Cerebellar cortex (tissue), 1 donor: Measurements from ENCODE around the gene ZNF619.

Experiments
- DNase-seq: peaks from one replicate; pipeline ENCODE4 v3.0.0-alpha.2; 2015; ENCODE audit warnings: low spot score

ZNF619 gene

DNA sequence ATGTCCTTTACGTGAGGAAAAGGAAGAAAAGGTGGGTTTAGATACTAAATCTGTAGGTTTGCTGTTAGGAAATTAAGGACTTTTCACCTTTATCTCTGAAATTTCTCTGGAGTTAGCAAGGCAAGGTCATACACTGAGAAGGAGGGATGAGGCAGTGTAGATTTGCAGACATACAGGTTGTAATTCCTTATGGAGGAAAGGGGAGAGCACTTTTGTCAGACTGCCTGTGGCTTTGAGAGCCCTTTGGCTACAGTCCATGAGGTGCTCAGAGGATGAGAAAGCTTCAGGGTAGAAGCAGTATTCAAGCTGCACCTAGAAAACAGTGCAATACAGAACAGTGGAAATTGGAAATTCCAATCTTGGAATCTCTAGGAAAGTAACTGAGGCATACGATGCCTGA is 11.5 kb upstream of the ZNF619 start:
- DNase-seq: peak; percentile 48

DNA sequence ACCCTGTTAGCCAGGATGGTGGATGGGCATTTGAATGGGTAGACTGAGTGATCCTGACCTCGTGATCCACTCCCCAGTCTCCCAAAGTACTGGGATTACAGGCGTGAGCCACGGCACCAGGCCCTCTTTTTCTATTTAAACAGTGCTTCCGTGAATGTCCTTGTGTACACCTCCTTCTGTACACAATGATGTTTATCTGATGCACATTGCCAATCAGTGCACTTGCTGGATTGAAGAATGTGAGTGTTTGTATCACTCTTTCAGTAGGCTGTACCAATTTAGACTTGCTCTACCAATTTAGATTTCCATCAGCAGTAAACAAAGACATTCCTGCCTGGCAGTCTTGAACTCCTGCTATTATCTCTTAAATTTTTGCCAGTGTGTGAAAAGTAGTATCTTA is 8.9 kb upstream of the ZNF619 start:
- no peak for DNase-seq

DNA sequence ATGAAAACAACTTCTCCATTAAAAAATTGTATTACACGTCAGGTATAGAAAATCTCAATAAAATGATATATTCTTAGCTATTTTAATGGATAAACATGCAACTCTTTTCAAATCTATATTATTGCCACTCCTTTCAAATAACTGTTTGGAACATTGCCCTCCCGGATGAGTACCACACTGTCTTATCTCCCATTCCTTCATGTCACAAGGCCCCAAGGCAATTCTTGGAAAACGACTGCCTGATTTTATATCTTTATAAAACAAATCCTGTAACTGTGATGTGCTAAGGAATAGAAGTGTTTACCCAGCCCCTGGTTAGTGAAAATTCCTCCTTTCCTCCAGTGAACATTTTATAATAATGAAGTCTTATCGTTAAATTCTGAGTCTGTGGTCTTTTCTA is 6.2 kb upstream of the ZNF619 start:
- DNase-seq: no peak

DNA sequence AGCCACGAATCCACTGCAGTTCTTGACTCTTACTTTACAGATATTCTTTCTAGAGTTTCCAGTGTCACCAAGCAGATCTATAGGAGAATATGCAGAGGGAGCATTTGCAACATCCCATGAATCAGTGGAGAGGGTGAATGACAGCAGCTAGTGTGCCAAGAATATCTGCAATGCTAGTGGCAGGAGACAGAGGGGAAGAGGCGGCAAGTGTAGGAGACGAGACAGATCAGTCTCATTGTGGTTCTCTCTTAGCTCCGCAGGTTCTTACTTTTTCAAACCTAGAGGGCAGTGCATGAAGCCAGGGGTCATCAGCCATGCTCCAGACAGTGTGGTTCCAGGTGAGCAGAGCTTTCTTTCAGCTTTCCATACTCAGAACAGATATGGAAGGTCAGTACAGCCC is 744 bp downstream of the ZNF619 start:
- DNase-seq: peak; percentile 24

DNA sequence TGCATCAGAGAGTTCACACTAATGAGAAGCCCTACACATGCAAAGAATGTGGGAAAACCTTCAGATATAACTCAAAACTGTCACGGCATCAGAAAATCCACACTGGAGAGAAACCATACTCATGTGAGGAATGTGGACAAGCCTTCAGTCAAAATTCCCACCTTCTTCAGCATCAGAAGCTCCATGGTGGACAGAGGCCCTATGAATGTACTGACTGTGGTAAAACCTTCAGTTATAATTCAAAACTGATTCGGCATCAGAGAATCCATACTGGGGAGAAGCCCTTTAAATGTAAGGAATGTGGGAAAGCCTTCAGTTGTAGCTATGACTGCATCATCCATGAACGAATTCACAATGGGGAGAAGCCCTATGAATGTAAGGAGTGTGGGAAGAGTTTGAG is 10.2 kb downstream of the ZNF619 start:
- no peak for DNase-seq

DNA sequence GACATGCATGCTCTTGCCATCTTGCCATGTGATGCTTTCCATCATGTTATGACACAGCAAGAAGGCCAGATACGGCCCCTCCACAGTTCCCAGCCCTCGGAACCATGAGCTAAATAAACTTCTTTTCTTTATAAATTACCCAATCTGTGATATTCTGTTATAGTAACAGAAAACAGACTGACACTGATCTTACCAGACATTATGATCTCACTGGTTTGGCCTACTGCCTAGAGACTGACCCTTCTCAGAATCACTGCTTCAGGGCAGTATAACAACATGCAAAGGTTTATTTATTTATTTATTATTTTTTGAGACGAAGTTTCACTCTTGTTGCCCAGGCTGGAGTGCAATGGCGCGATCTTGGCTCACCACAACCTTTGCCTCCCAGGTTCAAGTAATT is 14.0 kb downstream of the ZNF619 start:
- DNase-seq: no peak

DNA sequence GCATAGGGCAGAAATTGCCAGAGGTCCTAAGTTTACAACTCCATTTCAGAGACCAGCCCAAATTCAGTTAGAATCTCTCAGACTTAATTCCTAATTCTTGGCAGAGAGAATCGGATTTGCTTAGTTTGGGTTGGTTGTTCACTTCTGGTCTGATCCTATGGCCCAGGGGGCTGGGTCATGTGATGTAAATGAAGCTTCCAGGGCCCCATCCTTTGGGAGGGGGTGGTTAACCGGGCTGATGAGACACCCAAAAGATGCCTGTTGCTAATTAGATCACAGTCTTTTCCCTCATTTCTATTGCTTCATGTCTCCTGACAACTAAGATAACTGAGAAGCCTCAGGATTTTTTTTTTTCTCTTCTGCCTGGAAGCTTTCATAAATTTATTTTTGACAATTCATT is 17.8 kb downstream of the ZNF619 start:
- no peak for DNase-seq

DNA sequence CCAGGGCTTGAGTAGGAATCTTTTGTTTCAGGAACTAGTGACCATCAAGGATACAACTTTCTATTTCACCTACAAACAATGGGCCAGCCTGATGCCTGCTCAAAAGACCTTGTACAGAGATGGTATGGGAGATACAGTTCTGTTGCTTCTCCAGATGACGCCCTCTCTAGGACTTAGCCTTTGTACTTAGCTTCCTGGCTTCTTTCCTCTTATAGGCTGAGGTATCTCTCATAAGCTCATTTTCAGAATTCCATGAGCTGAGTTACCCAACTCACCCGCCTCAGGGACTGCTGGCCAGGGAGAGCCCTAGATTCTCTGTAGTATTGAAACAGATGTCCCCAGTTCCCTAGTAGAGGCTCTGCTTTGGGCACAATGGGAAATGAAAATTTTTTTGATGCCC is 20.4 kb downstream of the ZNF619 start:
- no peak for DNase-seq

DNA sequence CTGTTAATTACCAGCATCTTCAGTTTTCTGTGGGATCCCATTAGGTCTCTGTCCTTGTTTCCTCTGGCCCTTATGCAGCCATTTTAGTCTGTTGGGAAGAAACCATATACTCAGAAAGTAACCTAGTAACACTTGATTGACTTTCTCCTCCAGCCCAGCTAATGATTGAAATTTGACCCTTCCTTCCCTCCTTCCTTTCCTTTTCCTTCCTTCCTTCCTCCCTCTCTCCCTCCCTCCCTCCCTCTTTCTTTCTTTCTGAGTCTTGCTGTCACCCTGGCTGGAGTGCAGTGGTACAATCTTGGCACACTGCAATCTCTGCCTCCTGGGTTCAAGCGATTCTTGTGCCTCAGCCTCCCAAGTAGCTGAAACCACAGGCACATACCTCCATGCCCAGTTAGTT is 23.0 kb downstream of the ZNF619 start:
- DNase-seq: no peak

DNA sequence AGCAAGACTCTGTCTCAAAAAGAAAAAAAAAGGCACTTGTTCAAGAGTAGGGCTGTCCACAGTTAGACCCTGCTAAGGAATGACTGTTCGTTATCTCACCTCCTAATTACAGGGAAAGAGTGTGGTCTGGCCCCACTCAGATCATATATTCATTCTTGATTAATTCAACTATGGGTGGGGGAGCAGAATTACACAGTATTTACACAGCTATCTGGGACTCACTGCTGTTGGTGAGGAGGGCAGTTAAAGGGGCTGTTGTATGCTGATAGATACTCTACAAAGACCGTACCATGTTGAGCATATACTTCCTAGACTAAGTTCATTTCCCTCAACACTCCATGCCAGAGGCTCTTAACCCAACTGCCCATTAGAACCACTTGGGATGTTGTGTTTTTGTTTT is 25.1 kb downstream of the ZNF619 start:
- DNase-seq: no peak

DNA sequence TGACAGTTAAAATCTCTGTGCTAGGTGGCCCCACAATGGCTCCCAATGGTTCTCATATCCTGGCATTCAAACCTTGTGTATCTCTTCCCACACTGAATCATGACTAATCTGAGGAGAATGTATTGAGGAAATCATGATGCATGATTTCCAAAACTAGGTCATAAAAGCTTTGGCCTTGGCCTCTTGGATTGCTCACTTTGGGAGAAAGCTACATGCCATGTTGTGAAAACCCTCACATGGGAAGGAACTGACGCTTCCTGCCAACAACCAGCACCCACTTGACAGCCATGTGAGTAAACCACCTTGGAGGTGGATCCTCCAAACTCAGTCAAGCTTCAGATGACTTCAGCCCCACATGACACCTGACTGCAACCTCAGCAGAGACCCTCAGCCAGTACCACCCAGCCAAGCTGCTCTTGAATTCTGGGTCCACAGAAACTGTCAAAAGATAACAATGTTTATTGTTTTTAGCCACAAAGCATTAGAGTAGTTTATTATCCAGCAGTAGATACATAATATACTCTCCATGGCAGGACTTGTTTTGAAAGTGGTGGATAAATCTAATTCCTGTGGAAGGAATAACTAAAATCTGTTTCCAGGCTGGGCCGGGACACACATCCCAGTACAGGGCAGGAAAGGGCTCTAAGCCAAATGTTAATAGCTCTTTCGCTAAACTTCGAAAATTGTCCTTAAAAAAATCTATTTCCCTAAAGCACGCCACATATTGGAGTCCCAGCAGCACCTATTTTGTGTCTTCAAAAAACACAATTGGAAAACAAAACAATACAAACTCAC is 27.9 kb downstream of the ZNF619 start:
- peak; percentile 11 for DNase-seq

DNA sequence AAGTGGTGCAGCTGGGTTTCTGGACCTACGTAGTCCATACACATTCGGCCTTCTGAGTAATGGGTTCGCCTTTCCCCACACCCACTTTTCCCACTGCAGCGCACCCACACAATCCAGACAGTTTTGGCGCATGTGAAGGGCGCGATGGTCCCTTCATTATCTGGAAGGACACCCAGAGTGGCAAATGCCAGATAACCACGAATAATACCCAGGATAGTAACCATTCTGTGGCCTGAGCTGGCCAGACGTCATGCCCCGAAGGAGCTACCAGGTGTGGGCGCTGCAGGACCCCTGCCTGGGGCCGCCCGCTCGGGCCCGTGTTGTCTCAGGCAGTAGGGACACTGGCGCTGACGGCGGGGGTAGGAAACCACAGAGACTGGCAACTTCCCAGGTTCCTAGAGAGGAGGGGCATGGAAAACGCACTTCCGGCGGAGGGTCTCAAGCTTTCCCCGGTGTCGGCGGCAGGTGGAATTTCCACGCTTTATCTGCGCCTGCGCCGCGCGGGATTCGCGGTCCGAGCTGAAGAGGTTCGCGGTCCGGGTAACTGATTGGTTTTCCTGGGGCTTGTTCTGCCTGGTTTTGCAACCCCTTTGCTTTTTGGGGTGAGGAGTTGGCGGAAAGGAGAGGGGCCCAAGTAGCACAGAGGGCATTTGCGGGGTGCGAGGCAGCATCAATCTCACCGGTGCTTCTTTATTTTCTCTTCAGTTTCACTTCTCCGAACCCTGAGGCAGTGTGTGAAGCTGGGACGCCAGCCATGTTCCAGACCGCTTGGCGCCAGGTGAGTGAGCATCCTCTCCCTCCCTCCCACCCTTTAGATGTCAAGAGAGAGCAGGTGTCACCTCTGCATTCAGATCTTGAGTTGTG is 28.9 kb downstream of the ZNF619 start, which contains the start of gene ZNF620:
TSS of gene ZNF620 (plus strand) at position 441 of the 864 bp plus-strand sequence. CDS start at position 755, 314 bp downstream.
- DNase-seq: peak; percentile 91

DNA sequence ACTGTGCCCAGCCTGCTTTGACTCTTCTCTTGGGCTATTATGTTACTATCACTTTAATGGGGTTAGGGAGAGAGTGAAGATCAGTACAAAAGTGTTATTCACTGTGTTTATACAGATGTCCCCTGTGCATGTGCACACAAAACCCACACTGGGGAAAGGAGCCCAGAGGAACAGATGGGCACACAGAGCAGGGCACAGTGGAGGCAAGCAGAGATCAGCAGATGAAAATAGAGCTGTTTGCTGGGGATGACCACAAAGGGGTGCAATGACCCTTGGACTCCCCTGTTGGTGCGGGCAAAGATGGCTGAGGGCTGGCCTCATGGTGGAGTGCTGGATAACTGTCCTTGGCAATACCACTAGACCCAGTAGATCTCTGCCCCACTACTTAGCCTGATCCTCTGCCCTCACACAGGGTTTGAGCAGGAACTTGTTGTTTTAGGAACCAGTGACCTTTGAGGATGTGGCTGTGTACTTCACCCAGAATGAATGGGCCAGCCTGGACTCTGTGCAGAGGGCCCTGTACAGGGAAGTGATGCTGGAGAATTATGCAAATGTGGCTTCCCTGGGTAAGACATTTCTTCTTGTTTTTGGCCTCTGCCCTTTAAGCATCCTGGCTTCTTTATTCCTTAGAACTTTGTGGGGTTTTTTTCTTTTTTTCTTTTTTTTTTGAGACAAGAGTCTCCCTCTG is 34.3 kb downstream of the ZNF619 start:
- no peak for DNase-seq

DNA sequence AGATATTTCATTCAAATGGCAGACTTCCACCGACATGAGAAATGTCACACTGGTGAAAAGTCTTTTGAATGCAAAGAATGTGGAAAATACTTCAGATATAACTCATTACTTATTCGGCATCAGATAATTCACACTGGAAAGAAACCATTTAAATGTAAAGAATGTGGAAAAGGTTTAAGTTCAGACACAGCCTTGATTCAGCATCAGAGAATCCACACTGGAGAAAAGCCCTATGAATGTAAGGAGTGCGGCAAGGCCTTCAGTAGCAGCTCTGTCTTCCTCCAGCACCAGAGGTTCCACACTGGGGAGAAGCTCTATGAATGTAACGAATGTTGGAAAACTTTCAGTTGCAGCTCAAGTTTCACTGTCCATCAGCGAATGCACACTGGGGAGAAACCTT is 39.3 kb downstream of the ZNF619 start:
- no peak for DNase-seq

DNA sequence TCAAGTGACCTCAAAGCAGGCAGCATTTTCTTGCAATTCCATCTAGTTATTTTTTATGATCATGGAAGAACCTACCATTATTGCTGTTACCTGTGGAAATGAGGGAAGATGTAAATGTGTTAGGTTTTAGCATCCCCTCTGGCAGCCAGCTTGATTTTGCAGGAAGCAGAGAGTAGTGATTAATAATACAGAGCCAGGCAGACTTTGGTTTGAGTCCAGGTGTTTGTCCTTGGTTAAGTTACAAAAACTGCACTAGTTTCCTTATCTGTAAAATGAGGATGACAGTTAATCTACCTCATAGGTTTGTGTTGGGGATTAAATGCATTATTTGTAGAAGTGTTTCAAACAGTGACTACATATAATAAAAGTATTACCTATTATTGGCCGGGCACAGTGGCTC is 41.1 kb downstream of the ZNF619 start:
- no peak for DNase-seq

DNA sequence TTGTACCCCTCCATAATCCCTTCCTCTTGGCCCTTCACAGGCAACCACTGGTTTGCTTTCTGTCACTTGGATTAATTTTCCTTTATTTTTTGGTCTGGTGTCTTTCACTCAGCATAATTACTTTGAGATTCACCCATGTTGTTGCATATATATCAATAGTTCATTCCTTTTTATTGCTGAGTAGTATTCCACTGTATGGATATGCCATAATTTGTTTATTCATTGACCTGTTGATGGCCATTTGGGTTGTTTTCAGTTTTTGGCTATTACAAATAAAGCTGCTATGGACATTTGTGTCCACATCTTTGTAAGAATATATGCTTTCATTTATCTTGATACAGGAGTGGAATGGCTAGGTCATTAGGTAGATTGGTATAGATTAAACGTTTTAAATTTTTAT is 41.9 kb downstream of the ZNF619 start:
- no peak for DNase-seq

DNA sequence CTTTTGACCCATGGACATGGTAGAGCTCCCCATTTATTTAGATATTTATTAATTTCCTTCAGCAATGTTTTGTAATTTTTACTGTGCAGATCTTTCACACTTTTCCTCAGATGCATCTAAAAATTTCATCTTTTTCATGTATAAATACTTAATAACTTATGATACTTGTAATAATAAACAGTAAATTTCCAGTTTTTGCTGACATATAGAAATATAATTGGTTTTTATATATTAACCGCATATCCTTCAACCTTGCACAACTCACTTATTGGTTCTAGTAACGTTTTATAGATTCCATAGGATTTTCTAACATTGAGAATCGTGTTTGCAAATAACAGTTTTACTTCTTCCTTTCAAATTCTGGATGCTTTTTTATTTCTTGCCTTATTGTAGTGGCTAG is 44.3 kb downstream of the ZNF619 start:
- no peak for DNase-seq

DNA sequence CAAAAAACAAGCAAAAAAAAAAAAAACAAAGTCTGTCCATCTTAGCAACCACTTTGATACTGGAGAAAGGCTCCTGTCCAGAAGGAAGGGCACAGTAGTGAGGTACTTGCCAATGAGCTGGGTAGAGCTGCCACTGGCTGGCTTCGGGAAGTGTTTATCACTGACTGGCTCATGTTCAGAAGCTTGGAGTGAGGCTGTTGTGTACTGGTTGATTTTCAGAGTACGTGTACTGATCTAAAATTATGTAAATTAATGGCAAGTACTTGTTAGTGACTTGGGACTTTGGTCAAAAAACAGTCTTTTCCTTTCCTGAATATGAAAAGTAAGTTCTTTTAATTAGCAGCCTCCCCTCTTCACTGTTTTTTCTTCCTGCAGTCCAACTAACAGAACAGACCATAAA is 46.9 kb downstream of the ZNF619 start:
- DNase-seq: peak; percentile 40

DNA sequence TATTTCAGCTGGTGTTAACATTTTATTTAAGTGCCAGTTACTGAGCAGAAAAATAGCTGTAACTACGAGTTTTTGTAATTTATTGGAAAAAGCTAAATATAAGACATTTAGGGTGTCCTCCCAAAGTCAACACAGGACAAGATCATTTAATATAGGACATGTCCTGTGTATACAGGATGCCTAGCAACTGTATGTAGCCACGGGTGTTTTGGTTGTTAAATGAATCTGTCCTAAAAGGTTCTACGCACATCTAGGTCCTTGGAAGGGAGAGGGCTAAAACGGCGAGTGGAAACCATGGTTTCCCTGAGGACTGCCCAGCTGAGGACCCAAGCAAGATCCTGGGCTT is 47.3 kb downstream of the ZNF619 start:
- no peak for DNase-seq

DNA sequence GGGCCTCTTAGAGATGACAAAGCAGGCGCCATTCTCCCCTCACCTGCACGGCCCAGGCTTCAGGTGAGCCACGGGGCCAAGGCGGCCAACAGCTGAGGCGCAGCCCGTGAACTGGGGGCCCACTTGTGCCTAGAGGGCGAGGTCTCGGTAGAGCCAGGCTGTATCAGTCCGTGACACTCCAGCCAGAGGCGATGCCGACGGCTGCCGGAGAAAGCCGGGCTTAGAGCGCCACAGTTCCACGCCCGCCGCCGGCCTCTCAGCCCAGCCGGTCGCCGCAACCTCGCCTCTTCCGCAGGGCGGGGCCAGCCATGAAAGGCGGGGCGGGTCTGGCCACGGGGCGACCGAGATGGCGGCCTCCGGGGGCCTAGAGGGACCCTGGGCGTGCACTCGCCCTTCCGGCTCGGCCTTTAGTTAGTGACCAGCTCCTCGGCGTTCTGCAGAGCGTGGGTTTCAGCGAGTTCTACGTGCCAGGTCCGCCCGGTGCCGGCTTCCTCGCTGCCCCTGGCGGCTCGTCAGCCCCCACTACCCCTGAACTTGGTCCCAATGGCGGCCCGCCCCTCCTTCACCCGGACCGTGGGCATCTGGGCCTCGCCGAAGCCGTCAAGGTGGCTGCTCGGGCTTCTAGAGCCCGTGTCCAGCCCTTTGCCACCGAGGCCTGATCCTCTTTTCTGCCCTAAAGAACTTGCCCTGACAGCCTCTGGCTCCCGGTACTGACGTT is 47.8 kb downstream of the ZNF619 start, which contains the start of gene ZNF621:
TSS of gene ZNF621 (plus strand) at position 393 of the 718 bp plus-strand sequence. CDS start 881 bp downstream, outside the sequence.
- DNase-seq: peak; percentile 88

DNA sequence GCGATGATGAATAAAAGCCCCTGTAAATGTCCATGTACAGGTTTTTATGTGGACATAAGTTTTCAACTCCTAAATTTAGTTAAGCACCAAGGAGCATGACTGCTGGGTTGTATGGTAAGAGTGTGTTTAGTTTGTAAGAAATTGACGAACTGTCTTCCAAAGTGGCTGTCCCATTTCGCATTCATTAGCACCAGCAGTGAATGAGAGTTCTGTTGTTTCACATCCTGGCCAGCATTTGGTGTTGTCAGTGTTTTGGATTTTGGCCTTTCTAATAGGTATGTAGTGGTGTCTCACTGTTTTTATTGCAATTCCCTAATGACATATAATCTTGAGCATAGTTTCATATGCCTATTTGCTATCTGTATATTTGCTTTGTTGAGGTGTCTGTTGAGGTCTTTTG is 51.5 kb downstream of the ZNF619 start:
- no peak for DNase-seq

DNA sequence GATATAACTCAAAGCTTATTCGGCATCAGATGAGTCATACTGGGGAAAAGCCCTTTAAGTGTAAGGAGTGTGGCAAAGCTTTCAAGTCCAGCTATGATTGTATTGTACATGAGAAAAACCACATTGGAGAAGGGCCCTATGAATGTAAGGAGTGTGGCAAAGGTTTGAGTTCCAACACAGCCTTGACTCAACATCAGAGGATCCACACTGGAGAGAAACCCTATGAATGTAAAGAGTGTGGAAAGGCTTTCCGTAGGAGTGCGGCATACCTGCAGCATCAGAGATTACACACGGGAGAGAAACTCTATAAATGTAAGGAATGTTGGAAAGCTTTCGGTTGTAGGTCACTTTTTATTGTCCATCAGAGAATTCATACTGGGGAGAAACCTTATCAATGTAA is 55.3 kb downstream of the ZNF619 start:
- DNase-seq: no peak
